Cardiac fibroblast (primary cell): ENCODE results near the gene TRAM2.

Experiments
- DNase-seq, 2 donors: peaks; one replicate each; pipeline versions ENCODE4 v3.0.0 to v3.0.0-alpha.2; 2010; ENCODE audit warnings: low read depth in 2 of 2
- H3K4me3 ChIP-seq, 2 donors: replicated peaks in 1 of 2; 1 replicate in 1 of 2; 2 replicates in 1 of 2; pipeline ENCODE4 v1.5.1; 2011; ENCODE audit warnings: low read depth in 2 of 2, low read length in 2 of 2, mild to moderate bottlenecking in 2 of 2, moderate library complexity in 1 of 2
- TF ChIP-seq, protein P1 (sequence below): IDR thresholded peaks from one replicate; pipeline ENCODE4 v1.5.1; 2011; ENCODE audit warnings: low read depth, mild to moderate bottlenecking, low read length, inconsistent platforms

The TRAM2 gene

GRCh38 chr6:52529311-52529710, 47.5 kb downstream of the TRAM2 start:
- no peak for DNase-seq
- no peak overlapping the region for H3K4me3 ChIP-seq
- TF ChIP-seq, protein P1, sequence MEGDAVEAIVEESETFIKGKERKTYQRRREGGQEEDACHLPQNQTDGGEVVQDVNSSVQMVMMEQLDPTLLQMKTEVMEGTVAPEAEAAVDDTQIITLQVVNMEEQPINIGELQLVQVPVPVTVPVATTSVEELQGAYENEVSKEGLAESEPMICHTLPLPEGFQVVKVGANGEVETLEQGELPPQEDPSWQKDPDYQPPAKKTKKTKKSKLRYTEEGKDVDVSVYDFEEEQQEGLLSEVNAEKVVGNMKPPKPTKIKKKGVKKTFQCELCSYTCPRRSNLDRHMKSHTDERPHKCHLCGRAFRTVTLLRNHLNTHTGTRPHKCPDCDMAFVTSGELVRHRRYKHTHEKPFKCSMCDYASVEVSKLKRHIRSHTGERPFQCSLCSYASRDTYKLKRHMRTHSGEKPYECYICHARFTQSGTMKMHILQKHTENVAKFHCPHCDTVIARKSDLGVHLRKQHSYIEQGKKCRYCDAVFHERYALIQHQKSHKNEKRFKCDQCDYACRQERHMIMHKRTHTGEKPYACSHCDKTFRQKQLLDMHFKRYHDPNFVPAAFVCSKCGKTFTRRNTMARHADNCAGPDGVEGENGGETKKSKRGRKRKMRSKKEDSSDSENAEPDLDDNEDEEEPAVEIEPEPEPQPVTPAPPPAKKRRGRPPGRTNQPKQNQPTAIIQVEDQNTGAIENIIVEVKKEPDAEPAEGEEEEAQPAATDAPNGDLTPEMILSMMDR, result no peak

- TF ChIP-seq, protein P1, result no peak
- H3K4me3 ChIP-seq, result no peak overlapping the region
These were observed 49.4 kb downstream of the TRAM2 start for GRCh38 chr6:52527436-52527835.

DNA sequence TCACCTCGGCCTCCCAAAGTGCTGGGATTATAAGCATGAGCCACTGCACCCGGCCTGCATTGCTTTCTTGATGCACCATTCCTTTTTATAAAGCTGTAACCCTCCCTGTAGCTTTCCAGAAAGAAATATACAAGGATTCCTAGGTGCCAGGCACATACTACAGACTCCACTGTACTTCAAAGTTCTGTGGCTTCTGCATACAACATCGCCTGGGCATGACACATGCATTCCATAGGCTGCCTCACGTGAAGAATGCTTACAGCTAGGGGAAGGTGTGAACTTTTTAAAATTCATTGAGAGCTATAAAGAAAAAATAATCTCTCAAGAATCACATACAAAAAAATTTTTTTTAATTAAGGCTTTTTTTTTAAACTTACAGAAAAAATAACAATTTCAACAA, 50.2 kb downstream of the TRAM2 start:
- TF ChIP-seq, protein P1, result no peak
- no peak overlapping the region for H3K4me3 ChIP-seq
- peak in 1 of 2 donors; percentile 54 for DNase-seq

More at GRCh38 chr6:52527436-52527835, 49.4 kb downstream of the TRAM2 start:
- no peak for DNase-seq

- no peak overlapping the region for H3K4me3 ChIP-seq
- no peak for DNase-seq
- TF ChIP-seq, protein P1, result no peak
These were observed 51.9 kb downstream of the TRAM2 start for GRCh38 chr6:52524918-52525317.

DNA sequence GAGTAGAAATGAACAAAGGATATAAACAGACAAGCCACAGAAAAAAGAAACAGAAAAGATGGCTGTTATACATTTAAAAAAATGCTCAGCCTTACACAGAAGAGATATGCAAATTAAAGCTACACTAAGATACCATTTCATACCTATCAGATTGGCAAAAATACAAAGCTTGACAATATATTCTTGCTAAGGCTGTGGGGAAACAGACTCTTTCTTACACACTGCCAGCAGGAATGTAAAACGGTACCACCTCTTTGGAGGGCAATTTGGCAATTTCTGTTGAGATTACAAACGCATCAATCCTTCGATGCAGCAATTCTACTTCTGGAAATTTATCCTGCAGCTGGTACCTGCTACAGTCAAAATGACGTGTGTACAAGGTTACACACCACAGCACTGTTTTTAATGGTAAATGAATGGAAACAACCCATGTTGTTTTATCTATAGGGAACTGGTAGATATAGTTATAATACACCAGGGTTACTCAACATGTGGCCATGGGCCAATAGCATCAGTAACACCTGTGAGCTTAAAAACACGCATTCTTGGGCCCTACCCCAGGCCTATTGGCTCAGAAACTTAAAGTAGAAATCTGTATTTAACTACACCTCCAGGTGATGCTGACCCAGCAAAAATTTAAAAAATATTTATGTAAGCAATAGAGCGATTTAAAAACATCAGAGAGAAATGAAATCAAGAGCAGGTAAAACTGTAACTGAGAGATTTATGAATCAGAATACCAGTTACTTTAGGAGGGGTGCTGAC, 53.3 kb downstream of the TRAM2 start:
- H3K4me3 ChIP-seq, result no peak overlapping the region
- TF ChIP-seq, protein P1, result no peak
- no peak for DNase-seq

GRCh38 chr6:52522655-52523054, 54.2 kb downstream of the TRAM2 start:
- no peak overlapping the region for H3K4me3 ChIP-seq
- TF ChIP-seq, protein P1, result no peak
- peak; percentile 54 to 75 for DNase-seq
